HG03460 (cell line): ENCODE data around the gene TBC1D25.

Experiments used
- ATAC-seq: cut with Tn5 transposase; IDR thresholded peaks from one replicate; pipeline ENCODE4 v1.9.1; 2021; ENCODE audit not compliant: unreplicated experiment

Gene TBC1D25

DNA sequence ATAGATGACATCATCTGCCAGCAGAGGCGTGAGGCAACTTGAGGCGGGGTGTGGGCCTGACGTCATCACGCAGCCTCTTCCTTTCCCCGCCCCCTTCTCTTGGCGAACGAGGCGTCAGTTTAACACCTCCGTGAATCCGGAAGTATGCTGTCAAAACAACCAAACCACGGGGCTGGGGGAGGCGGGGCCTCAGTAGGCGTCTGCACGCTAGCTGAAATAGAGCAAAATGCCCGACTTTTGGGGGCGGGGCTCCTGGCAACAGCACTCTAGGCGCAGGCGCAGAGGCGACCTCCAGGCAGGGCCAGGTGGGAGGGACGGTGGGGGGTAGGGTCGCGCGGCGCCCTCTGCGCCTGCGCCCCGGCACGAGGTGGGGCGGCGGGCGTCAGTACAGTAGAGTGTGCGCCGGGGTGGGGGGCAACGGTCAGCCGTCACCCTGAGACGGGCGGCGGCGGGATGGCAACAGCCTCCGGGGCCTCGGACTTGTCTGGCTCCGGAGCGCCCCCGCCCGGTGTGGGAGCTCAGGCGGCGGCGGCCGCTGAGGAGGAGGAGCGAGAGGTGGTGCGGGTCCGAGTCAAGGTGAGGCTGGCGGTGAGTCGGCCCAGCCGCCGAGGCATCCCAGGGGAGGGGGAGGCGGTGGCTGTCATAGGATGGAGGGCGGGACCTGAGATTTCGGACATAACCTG is at the start of gene TBC1D25:
TBC1D25 (plus strand) TSS at position 370 of the 683 bp plus-strand sequence; CDS start at position 454, 84 bp downstream.
- ATAC-seq, result peak; percentile 72

DNA sequence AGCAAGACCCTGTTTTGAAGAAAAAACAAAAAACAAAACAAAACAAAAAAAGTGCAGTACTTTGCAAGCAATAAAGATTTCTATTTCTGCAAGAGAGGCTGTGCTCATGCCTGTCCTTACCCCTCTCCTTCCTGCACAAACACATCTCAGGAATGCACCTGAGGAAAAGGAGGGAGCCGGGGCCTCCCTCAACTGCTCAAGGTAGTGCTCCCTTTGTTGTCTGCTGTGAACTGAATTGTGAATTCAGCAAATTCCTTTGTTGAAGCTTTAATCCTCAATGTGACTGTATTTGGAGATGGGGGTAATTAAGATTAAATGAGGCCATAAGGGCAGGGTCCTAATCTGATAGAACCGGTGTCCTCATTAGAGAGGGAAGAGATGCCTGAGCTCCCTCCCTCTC is 49.6 kb upstream of the TBC1D25 start:
- no peak for ATAC-seq

DNA sequence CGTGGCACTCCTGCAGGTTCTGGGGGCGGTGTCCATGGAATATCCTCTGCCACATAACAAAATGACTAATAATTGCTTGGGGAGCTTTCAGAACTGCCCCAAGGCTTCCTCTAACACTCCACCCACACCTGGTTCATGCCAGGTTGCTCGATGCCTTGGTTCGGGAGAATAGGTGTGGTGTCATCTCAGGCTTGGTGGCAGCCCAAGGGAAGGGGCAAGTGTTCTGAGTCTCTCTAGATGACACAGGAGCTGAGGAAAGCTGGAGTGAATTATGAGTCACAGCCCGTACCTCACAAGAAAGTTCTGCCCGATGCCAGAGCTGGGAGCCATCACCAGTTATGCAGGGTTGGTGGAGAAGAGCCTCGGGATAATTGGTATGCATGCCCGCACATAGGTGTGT is 48.9 kb upstream of the TBC1D25 start:
- no peak for ATAC-seq

- no peak for ATAC-seq
Observed at GRCh38 chrX:48491809-48492208, 47.7 kb upstream of the TBC1D25 start.

- no peak for ATAC-seq
Observed at GRCh38 chrX:48492293-48492910, 47.1 kb upstream of the TBC1D25 start.

DNA sequence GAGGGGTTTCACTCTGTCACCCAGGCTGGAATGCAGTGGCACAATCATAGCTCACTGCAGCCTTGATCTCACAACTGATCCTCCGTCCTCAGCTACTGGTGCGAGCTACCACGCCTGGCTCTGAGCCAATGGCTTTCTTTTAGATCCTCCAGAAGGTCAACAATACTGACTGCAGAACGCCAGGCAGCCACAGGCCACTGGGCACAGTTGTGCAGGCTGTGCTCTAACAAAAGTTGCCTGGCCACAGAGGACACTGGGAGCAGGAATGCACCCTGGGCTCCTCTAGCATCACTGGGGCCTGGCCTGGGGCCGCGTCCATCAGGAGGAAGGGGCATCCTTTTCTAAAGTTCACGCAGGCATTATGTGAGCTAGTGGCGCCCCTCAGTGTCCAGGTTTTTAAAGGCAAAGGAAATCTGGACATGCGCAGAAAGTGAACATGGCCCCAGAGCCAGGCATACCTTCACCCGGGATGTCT is 45.6 kb upstream of the TBC1D25 start:
- ATAC-seq, result no peak

- ATAC-seq, result no peak
Observed at GRCh38 chrX:48496660-48497059, 42.9 kb upstream of the TBC1D25 start.

DNA sequence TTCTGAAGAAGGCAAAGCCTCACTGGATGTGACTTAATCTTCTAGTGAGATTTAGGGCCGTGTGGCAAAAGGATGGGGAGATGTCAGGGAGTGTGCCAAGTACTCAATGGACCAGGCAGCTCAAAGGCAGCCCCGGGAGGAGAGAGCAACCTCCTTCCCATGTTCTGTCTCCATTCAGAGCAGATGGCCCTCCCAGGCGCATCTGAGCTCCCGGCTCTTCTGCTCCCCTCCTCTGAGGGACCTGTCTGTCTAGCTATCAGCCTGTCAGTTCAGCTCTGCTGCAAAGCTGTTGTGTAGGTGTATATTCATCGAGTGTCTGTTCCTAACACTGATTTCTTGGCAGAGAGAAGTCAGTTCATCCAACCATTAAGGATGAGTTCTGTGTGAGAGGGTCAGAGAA is 41.6 kb upstream of the TBC1D25 start:
- no peak for ATAC-seq

DNA sequence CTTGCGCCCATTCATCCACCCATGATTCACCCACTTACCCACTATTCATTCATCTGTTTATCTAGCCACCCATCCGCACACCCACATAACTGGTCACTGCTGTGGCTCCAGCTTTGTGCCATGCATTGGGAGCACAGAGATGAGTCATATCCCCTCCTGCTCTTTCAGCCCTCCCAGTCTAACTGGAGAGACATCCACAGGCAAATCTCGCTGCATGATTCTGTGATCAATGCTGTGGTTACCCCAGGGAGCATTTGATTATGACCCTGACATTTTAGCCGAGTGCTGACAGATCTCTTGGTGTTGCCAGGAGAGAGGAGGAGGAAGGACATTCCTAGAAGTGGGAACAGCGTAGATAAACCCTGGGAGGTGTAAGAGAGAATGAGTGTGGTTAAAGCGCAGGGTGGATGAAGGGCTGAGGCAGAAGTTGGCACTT is 41.1 kb upstream of the TBC1D25 start:
- no peak for ATAC-seq

DNA sequence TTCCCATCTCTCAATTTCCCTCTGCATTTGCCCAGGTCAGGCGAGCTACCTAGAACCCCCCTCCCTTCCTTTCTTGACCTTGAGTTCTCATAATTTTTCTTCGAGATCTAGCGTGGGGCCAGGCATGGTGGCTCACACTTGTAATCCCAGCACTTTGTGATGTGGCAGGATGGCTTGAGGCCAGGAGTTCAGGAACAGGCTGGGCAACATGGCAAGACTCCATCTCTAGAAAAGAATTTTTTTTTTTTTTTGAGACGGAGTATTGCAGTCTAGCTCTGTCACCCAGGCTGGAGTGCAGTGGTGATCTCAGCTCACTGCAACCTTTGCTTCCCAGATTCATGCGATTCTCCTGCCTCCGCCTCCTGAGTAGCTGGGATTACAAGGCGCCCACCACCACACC is 35.3 kb upstream of the TBC1D25 start:
- ATAC-seq, result no peak

DNA sequence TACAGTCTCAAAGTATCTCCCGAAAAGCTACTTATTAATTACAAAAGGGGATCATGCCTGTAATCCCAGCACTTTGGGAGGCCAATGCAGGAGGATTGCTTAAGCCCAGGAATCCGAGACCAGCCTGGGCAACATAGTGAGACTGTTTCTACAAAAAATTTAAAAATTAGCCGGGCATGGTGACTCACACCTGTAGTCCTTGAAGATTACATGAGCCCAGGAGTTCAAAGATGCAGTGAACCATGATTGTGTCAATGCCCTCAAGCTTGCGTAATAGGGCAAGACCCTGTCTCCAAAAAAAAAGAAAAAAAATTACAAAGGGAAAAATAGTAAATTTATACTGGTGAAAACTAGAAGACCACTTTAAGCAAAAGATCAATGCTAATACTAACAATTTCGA is 34.0 kb upstream of the TBC1D25 start:
- ATAC-seq, result no peak

- ATAC-seq, result no peak
Observed at GRCh38 chrX:48507246-48507645, 32.3 kb upstream of the TBC1D25 start.

DNA sequence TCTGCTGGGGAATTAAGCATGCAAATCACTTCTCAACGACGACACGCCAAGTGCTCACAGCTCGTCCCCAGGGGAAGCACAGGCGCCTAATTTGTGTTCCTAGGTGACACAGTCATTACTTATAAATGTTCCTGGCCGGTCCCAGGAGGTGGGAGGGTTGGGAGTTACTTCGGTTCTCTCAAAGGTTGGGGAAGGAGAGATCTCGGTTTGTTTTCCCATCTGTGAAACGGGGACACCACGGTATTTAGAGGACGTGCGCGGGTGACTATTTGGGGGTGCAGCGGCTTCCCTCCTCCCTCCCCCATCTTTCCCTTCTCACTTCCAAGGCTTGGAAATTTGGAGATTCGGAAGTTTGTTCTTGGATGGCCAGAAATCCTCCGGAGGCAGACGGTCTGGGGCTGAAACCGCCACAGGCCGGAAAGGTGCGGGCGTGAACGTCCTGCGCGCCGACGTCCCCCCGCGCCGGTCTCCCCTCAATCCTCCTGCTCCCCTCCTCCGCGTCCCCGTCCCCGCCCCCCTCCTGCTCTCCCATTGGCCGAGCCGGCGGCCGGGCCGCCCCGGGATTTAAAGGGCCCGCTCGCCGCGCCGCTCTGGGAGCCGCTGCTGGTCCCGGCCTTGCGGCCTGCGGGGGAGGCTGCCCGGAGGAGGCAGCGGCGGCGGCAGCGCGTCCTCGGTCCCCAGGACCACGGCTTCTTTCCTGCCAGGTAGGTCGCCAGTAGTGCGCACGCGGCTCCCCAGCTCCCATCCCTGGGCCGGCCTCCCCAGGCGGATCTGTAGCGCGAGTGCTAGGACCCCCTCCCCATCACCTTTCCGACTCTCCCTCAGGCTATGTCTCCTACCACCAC is 30.9 kb upstream of the TBC1D25 start, which contains the start of gene PORCN:
PORCN (plus strand) TSS at position 593 of the 845 bp plus-strand sequence. CDS start 829 bp downstream, outside the sequence.
- peak; percentile 88 for ATAC-seq

GRCh38 chrX:48509245-48509590 is 30.3 kb upstream of the TBC1D25 start:
- no peak for ATAC-seq

GRCh38 chrX:48509619-48510018 is 29.9 kb upstream of the TBC1D25 start:
- no peak for ATAC-seq

DNA sequence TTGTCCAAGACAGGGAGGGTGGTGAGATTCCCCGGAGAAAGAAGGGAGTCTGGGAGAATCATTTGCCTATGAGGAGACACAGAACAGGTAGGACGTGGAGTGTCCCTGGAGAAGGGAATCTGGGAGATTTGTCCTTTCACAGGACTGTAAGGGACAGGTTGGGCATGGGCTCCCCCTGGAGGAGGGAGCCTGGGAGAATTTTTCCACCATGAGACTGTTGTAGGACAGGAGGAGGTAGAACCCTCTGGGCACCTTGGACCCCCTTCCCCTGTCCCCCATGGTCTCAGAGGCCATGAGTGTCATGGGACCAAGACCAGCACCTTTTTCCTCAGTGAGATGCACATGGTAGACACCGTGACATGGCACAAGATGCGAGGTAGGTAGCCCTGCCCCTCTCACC is 28.0 kb upstream of the TBC1D25 start:
- ATAC-seq, result no peak

DNA sequence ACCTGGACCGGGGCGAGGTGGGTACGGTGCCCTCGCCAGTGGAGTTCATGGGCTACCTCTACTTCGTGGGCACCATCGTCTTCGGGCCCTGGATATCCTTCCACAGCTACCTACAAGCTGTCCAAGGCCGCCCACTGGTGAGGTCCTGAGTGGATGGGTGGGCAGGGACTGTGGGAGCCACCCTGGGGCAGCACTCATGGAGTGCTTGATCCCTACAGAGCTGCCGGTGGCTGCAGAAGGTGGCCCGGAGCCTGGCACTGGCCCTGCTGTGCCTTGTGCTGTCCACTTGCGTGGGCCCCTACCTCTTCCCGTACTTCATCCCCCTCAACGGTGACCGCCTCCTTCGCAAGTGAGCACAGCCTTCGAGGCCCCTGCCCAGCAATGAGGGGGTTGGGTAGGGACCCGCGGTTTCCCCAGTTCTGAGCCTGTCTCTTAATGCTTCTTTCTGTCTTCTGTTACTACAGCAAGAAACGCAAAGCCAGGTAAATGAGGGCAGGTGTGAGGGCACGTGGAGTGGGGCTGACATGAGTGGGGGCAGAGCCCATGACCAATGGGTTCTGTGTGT is 27.1 kb upstream of the TBC1D25 start:
- ATAC-seq, result no peak

- no peak for ATAC-seq
Observed at GRCh38 chrX:48513670-48514069, 25.8 kb upstream of the TBC1D25 start.

- ATAC-seq, result no peak
Observed at GRCh38 chrX:48514126-48514806, 25.2 kb upstream of the TBC1D25 start.

DNA sequence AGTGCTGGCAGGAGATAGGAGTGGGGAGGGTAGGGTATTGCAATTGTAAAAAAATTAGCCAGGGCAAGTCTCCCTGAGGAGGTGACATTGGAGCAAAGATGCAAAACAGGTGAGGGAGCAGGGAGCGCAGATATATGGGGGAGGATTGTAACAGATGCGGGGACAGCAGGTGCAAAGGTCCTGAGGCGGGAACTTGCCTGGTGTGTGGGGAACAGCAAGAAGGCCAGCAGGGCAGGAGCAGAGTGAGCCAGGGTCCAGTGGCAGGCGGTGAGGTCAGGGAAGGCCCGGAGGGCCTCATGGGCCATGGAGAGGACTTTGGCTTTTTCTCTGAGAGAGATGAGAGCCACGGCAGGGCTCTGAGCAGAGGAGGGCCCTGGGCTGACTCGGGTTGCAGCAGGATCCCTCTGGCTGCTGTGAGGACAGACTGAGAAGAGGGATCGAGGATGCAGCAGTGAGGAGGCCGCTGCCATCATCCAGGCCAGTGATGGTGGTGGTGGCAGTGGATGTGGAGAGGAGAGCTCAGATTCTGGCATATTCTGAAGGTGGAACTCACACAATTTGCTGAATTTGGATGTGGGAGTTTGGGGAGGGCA is 24.6 kb upstream of the TBC1D25 start:
- no peak for ATAC-seq
